ENCODE measurements around the gene FAP.

FAP gene

GRCh38 chr2:162256591-162256991 lies 13.3 kb upstream of the FAP start:
- Mint-ChIP-seq H3K4me3 (no peak overlapping the region), H3K27ac (no peak overlapping the region), H3K36me3 (ENCODE audit: low read depth) (no peaks in the 10 kb centered on the region), H3K4me1 (ENCODE audit: low read depth) (peaks cover 7% of the 10 kb centered on the region), H3K27me3 (ENCODE audit: low read depth) (peaks cover 24% of the 10 kb centered on the region), H3K9me3 (no peaks in the 10 kb centered on the region)
- no peak for DNase-seq (ENCODE audit: low spot score)

GRCh38 chr2:162254236-162254871 lies 11.1 kb upstream of the FAP start:
- DNase-seq (ENCODE audit: low spot score): no peak
- Mint-ChIP-seq H3K4me1 (ENCODE audit: low read depth) (no peaks in the 10 kb centered on the region), H3K27me3 (ENCODE audit: low read depth) (peaks cover 25% of the 10 kb centered on the region), H3K9me3 (no peaks in the 10 kb centered on the region), H3K27ac (no peak overlapping the region), H3K4me3 (no peak overlapping the region), H3K36me3 (ENCODE audit: low read depth) (no peaks in the 10 kb centered on the region)

GRCh38 chr2:162253435-162253834 lies 10.2 kb upstream of the FAP start:
- DNase-seq (ENCODE audit: low spot score): no peak
- H3K4me3 Mint-ChIP-seq: no peak overlapping the region
- no peaks in the 10 kb centered on the region for H3K9me3 Mint-ChIP-seq
- no peaks in the 10 kb centered on the region for H3K4me1 Mint-ChIP-seq (ENCODE audit: low read depth)
- no peak overlapping the region for H3K27ac Mint-ChIP-seq
- H3K27me3 Mint-ChIP-seq (ENCODE audit: low read depth): peaks cover 21% of the 10 kb centered on the region
- no peaks in the 10 kb centered on the region for H3K36me3 Mint-ChIP-seq (ENCODE audit: low read depth)

GRCh38 chr2:162252153-162252552 lies 8.9 kb upstream of the FAP start:
- H3K36me3 Mint-ChIP-seq (ENCODE audit: low read depth): no peaks in the 10 kb centered on the region
- H3K4me3 Mint-ChIP-seq: no peak overlapping the region
- no peak overlapping the region for H3K27ac Mint-ChIP-seq
- DNase-seq (ENCODE audit: low spot score): no peak
- no peaks in the 10 kb centered on the region for H3K9me3 Mint-ChIP-seq
- H3K27me3 Mint-ChIP-seq (ENCODE audit: low read depth): peaks cover 17% of the 10 kb centered on the region
- H3K4me1 Mint-ChIP-seq (ENCODE audit: low read depth): no peaks in the 10 kb centered on the region

GRCh38 chr2:162245781-162246180 lies 2.5 kb upstream of the FAP start:
- no peak overlapping the region for H3K27ac Mint-ChIP-seq
- peaks cover 43% of the 10 kb centered on the region for H3K27me3 Mint-ChIP-seq (ENCODE audit: low read depth)
- no peak overlapping the region for H3K4me3 Mint-ChIP-seq
- no peaks in the 10 kb centered on the region for H3K36me3 Mint-ChIP-seq (ENCODE audit: low read depth)
- H3K4me1 Mint-ChIP-seq (ENCODE audit: low read depth): no peaks in the 10 kb centered on the region
- no peaks in the 10 kb centered on the region for H3K9me3 Mint-ChIP-seq
- DNase-seq (ENCODE audit: low spot score): no peak

GRCh38 chr2:162245061-162245460 lies 1.8 kb upstream of the FAP start:
- peaks cover 49% of the 10 kb centered on the region for H3K27me3 Mint-ChIP-seq (ENCODE audit: low read depth)
- H3K9me3 Mint-ChIP-seq: no peaks in the 10 kb centered on the region
- H3K4me3 Mint-ChIP-seq: no peak overlapping the region
- H3K4me1 Mint-ChIP-seq (ENCODE audit: low read depth): no peaks in the 10 kb centered on the region
- H3K36me3 Mint-ChIP-seq (ENCODE audit: low read depth): no peaks in the 10 kb centered on the region
- no peak overlapping the region for H3K27ac Mint-ChIP-seq
- no peak for DNase-seq (ENCODE audit: low spot score)

GRCh38 chr2:162244541-162245031 lies 1.3 kb upstream of the FAP start:
- no peaks in the 10 kb centered on the region for H3K36me3 Mint-ChIP-seq (ENCODE audit: low read depth)
- DNase-seq (ENCODE audit: low spot score): no peak
- peaks cover 53% of the 10 kb centered on the region for H3K27me3 Mint-ChIP-seq (ENCODE audit: low read depth)
- H3K4me1 Mint-ChIP-seq (ENCODE audit: low read depth): no peaks in the 10 kb centered on the region
- no peak overlapping the region for H3K4me3 Mint-ChIP-seq
- no peak overlapping the region for H3K27ac Mint-ChIP-seq
- no peaks in the 10 kb centered on the region for H3K9me3 Mint-ChIP-seq

GRCh38 chr2:162243715-162244114 lies 470 bp upstream of the FAP start:
- H3K36me3 Mint-ChIP-seq (ENCODE audit: low read depth): no peaks in the 10 kb centered on the region
- H3K27me3 Mint-ChIP-seq (ENCODE audit: low read depth): peaks cover 56% of the 10 kb centered on the region
- no peaks in the 10 kb centered on the region for H3K4me1 Mint-ChIP-seq (ENCODE audit: low read depth)
- DNase-seq (ENCODE audit: low spot score): no peak
- H3K9me3 Mint-ChIP-seq: no peaks in the 10 kb centered on the region
- no peak overlapping the region for H3K4me3 Mint-ChIP-seq
- H3K27ac Mint-ChIP-seq: no peak overlapping the region

GRCh38 chr2:162242586-162243280 lies 512 bp downstream of the FAP start:
- Mint-ChIP-seq H3K27ac (no peak overlapping the region), H3K27me3 (ENCODE audit: low read depth) (peaks cover 56% of the 10 kb centered on the region), H3K4me1 (ENCODE audit: low read depth) (no peaks in the 10 kb centered on the region), H3K9me3 (no peaks in the 10 kb centered on the region), H3K36me3 (ENCODE audit: low read depth) (no peaks in the 10 kb centered on the region), H3K4me3 (no peak overlapping the region)
- no peak for DNase-seq (ENCODE audit: low spot score)

- Mint-ChIP-seq H3K9me3 (no peaks in the 10 kb centered on the region), H3K4me3 (no peak overlapping the region), H3K27me3 (ENCODE audit: low read depth) (peaks cover 48% of the 10 kb centered on the region), H3K4me1 (ENCODE audit: low read depth) (no peaks in the 10 kb centered on the region), H3K36me3 (ENCODE audit: low read depth) (no peaks in the 10 kb centered on the region), H3K27ac (no peak overlapping the region)
- no peak for DNase-seq (ENCODE audit: low spot score)
These were observed 1.7 kb downstream of the FAP start for GRCh38 chr2:162241571-162241970.

- H3K27ac Mint-ChIP-seq: no peak overlapping the region
- no peak overlapping the region for H3K4me3 Mint-ChIP-seq
- peaks cover 18% of the 10 kb centered on the region for H3K27me3 Mint-ChIP-seq (ENCODE audit: low read depth)
- no peak for DNase-seq (ENCODE audit: low spot score)
- H3K9me3 Mint-ChIP-seq: no peaks in the 10 kb centered on the region
- no peaks in the 10 kb centered on the region for H3K36me3 Mint-ChIP-seq (ENCODE audit: low read depth)
- no peaks in the 10 kb centered on the region for H3K4me1 Mint-ChIP-seq (ENCODE audit: low read depth)
These were observed 8.4 kb downstream of the FAP start for GRCh38 chr2:162234620-162235462.

- H3K36me3 Mint-ChIP-seq (ENCODE audit: low read depth): no peaks in the 10 kb centered on the region
- H3K27me3 Mint-ChIP-seq (ENCODE audit: low read depth): peaks cover 9% of the 10 kb centered on the region
- H3K4me3 Mint-ChIP-seq: no peak overlapping the region
- no peak for DNase-seq (ENCODE audit: low spot score)
- H3K9me3 Mint-ChIP-seq: no peaks in the 10 kb centered on the region
- no peaks in the 10 kb centered on the region for H3K4me1 Mint-ChIP-seq (ENCODE audit: low read depth)
- H3K27ac Mint-ChIP-seq: no peak overlapping the region
These were observed 10.0 kb downstream of the FAP start for GRCh38 chr2:162233197-162233596.

- no peak for DNase-seq (ENCODE audit: low spot score)
- Mint-ChIP-seq H3K9me3 (no peaks in the 10 kb centered on the region), H3K27ac (no peak overlapping the region), H3K36me3 (ENCODE audit: low read depth) (no peaks in the 10 kb centered on the region), H3K4me1 (ENCODE audit: low read depth) (no peaks in the 10 kb centered on the region), H3K27me3 (ENCODE audit: low read depth) (peaks cover 14% of the 10 kb centered on the region), H3K4me3 (no peak overlapping the region)
These were observed 10.6 kb downstream of the FAP start for GRCh38 chr2:162232671-162233070.

- Mint-ChIP-seq H3K27me3 (ENCODE audit: low read depth) (peaks cover 20% of the 10 kb centered on the region), H3K4me3 (no peak overlapping the region), H3K4me1 (ENCODE audit: low read depth) (no peaks in the 10 kb centered on the region), H3K27ac (no peak overlapping the region), H3K36me3 (ENCODE audit: low read depth) (no peaks in the 10 kb centered on the region), H3K9me3 (no peaks in the 10 kb centered on the region)
- DNase-seq (ENCODE audit: low spot score): no peak
These were observed 11.2 kb downstream of the FAP start for GRCh38 chr2:162232027-162232426.
